Measurements from ENCODE around the gene RRP1B. TPM values are rescaled to one million over a fixed set of nuclear protein-coding genes. Genes with fewer than 3 reads are reported as not detected.

The RRP1B gene
- polyA plus RNA-seq, 3 donors: 3.3 to 6.1 (median 4.5) TPM

- H3K27ac Mint-ChIP-seq: no peak overlapping the region
- H3K27ac ChIP-seq (ENCODE audit: low read depth in 1 of 2, low read length in 2 of 2): no peak overlapping the region
- peaks cover 0 to 3% of the 10 kb centered on the region in 2 donors for H3K27me3 ChIP-seq (ENCODE audit: control insufficient read depth in 2 of 2, insufficient read depth in 2 of 2, low read length in 2 of 2)
- H3K79me2 ChIP-seq (ENCODE audit: insufficient read depth, low read length): peaks cover 66% of the 10 kb centered on the region
- H3K36me3 Mint-ChIP-seq: peaks cover 34 to 37% of the 10 kb centered on the region in 2 donors
- no peaks in the 10 kb centered on the region for H3K9me3 ChIP-seq (replicated peaks in 1 of 2; ENCODE audit: control insufficient read depth in 1 of 2, insufficient read depth in 1 of 2, low read length in 2 of 2)
- peaks cover 25 to 35% of the 10 kb centered on the region in 2 donors for H3K4me1 ChIP-seq (ENCODE audit: control insufficient read depth in 1 of 2, insufficient read depth in 2 of 2, low read length in 2 of 2)
- H3K36me3 ChIP-seq (replicated peaks in 1 of 2; ENCODE audit: control insufficient read depth in 1 of 2, insufficient read depth in 2 of 2, low read length in 2 of 2): peaks cover 12 to 46% of the 10 kb centered on the region in 2 donors
- peaks cover 40% of the 10 kb centered on the region for H3K4me1 Mint-ChIP-seq
- no peak for DNase-seq
- no peak overlapping the region for H3K4me3 ChIP-seq (replicated peaks in 1 of 3; ENCODE audit: low read depth in 2 of 3, low read length in 3 of 3)
- intact Hi-C loops (cut with micrococcal nuclease): no loop called here
- peaks cover 6 to 8% (median 6%) of the 10 kb centered on the region in 3 donors for H3K27me3 Mint-ChIP-seq (ENCODE audit: low read depth in 3 of 3)
- peaks cover 0 to 4% (median 0%) of the 10 kb centered on the region in 7 donors for H3K9me3 Mint-ChIP-seq
- peaks cover 6% of the 10 kb centered on the region for H4K20me1 ChIP-seq (ENCODE audit: insufficient read depth, low read length)
- no peak overlapping the region for H2AFZ ChIP-seq (ENCODE audit: insufficient read depth, low read depth, low read length, poor library complexity, severe bottlenecking)
- no peak overlapping the region for H3K4me3 Mint-ChIP-seq
- H3K9ac ChIP-seq (ENCODE audit: insufficient read depth, low read length, poor library complexity, severe bottlenecking): no peak overlapping the region
- H3K4me2 ChIP-seq (replicated peaks; ENCODE audit: extremely low read depth, low read length, poor library complexity, severe bottlenecking): no peak overlapping the region
- WGBS (ENCODE audit: insufficient coverage): 74% methylated on average over 5 of the region's 6 CpGs
- TF ChIP-seq CTCF (IDR thresholded peaks at IDR 0.05): no peak
Measured at GRCh38 chr21:43662286-43662685, 2.9 kb downstream of the RRP1B start.

GRCh38 chr21:43663033-43663432 is 3.7 kb downstream of the RRP1B start:
- no CpG with 5 or more reads among the region's 9 CpGs for WGBS (ENCODE audit: insufficient coverage)
- H4K20me1 ChIP-seq (ENCODE audit: insufficient read depth, low read length): peaks cover 6% of the 10 kb centered on the region
- H3K27ac Mint-ChIP-seq: no peak overlapping the region
- H2AFZ ChIP-seq (ENCODE audit: insufficient read depth, low read depth, low read length, poor library complexity, severe bottlenecking): no peak overlapping the region
- peaks cover 34 to 37% of the 10 kb centered on the region in 2 donors for H3K36me3 Mint-ChIP-seq
- H3K9me3 Mint-ChIP-seq: peaks cover 0 to 4% (median 0%) of the 10 kb centered on the region in 7 donors
- no peak overlapping the region for H3K4me2 ChIP-seq (replicated peaks; ENCODE audit: extremely low read depth, low read length, poor library complexity, severe bottlenecking)
- peaks cover 12 to 46% of the 10 kb centered on the region in 2 donors for H3K36me3 ChIP-seq (replicated peaks in 1 of 2; ENCODE audit: control insufficient read depth in 1 of 2, insufficient read depth in 2 of 2, low read length in 2 of 2)
- H3K4me1 Mint-ChIP-seq: peaks cover 36% of the 10 kb centered on the region
- no peak overlapping the region for H3K9ac ChIP-seq (ENCODE audit: insufficient read depth, low read length, poor library complexity, severe bottlenecking)
- DNase-seq: no peak
- no peaks in the 10 kb centered on the region for H3K27me3 ChIP-seq (ENCODE audit: control insufficient read depth in 2 of 2, insufficient read depth in 2 of 2, low read length in 2 of 2)
- no peak for TF ChIP-seq CTCF (IDR thresholded peaks at IDR 0.05)
- peaks cover 71% of the 10 kb centered on the region for H3K79me2 ChIP-seq (ENCODE audit: insufficient read depth, low read length)
- peaks cover under 1 to 4% (median 2%) of the 10 kb centered on the region in 3 donors for H3K27me3 Mint-ChIP-seq (ENCODE audit: low read depth in 3 of 3)
- H3K4me1 ChIP-seq (ENCODE audit: control insufficient read depth in 1 of 2, insufficient read depth in 2 of 2, low read length in 2 of 2): peaks cover 18 to 28% of the 10 kb centered on the region in 2 donors
- H3K4me3 Mint-ChIP-seq: no peak overlapping the region
- H3K4me3 ChIP-seq (replicated peaks in 1 of 3; ENCODE audit: low read depth in 2 of 3, low read length in 3 of 3): no peak overlapping the region
- H3K9me3 ChIP-seq (replicated peaks in 1 of 2; ENCODE audit: control insufficient read depth in 1 of 2, insufficient read depth in 1 of 2, low read length in 2 of 2): no peaks in the 10 kb centered on the region
- intact Hi-C loops (cut with micrococcal nuclease): no loop called here
- no peak overlapping the region for H3K27ac ChIP-seq (ENCODE audit: low read depth in 1 of 2, low read length in 2 of 2)

All from CD14-positive monocyte (primary cell).